Epithelial cell of esophagus (primary cell): Measurements from ENCODE around the gene RRN3.
"Not testable (repeated sequence)": the region's sequence is repeated elsewhere in the genome, so short reads cannot be mapped to it uniquely, and the experiment has no call there.

Experiments
- DNase-seq: peaks from one replicate; pipeline ENCODE4 v3.0.0; 2010; ENCODE audit warnings: low read depth
- H3K4me3 ChIP-seq: 2 replicates; pipeline ENCODE4 v1.5.1; 2011; ENCODE audit warnings: mild to moderate bottlenecking, low read length, control low read depth
- CTCF ChIP-seq: IDR thresholded peaks from 2 replicates; pipeline ENCODE4 v1.5.1; 2011; ENCODE audit warnings: low read depth, mild to moderate bottlenecking, low read length, control low read depth, inconsistent platforms; ENCODE audit not compliant: insufficient read depth; ENCODE audit errors: missing control alignments

The RRN3 gene

GRCh38 chr16:15071916-15072769, 21.9 kb downstream of the RRN3 start:
- peak; percentile 31 for TF ChIP-seq CTCF
- not testable (repeated sequence) for DNase-seq, H3K4me3 ChIP-seq

GRCh38 chr16:15071013-15071412, 23.1 kb downstream of the RRN3 start:
- H3K4me3 ChIP-seq, DNase-seq: not testable (repeated sequence)

- not testable (repeated sequence) for DNase-seq, H3K4me3 ChIP-seq
Measured at GRCh38 chr16:15066690-15067089, 27.4 kb downstream of the RRN3 start.

- not testable (repeated sequence) for H3K4me3 ChIP-seq, DNase-seq
Measured at GRCh38 chr16:15065961-15066360, 28.1 kb downstream of the RRN3 start.

- not testable (repeated sequence) for H3K4me3 ChIP-seq
- peak; percentile 20 for DNase-seq
Measured at GRCh38 chr16:15062085-15062810, 31.8 kb downstream of the RRN3 start.

GRCh38 chr16:15059324-15059723, 34.7 kb downstream of the RRN3 start:
- no peak for DNase-seq
- no peak for TF ChIP-seq CTCF
- H3K4me3 ChIP-seq: no peak overlapping the region

- no peak for TF ChIP-seq CTCF
- no peak for DNase-seq
- no peak overlapping the region for H3K4me3 ChIP-seq
Measured at GRCh38 chr16:15057681-15058417, 36.2 kb downstream of the RRN3 start.

- no peak for DNase-seq
- TF ChIP-seq CTCF: no peak
- peak overlapping the region; percentile 81 for H3K4me3 ChIP-seq
Measured at GRCh38 chr16:15055141-15056053, 38.7 kb downstream of the RRN3 start.
